IMR-90 (cell line): ENCODE data around the gene VPS4B.

Experiments
- CHD1 ChIP-seq: IDR thresholded peaks from 2 replicates; pipeline ENCODE4 v1.6.1; 2012; ENCODE audit warnings: low read depth, low read length, improper control_type of control experiment
- FOS ChIP-seq: fragments of 150-350 bp; IDR thresholded peaks from 2 replicates; pipeline ENCODE4 v1.6.1; 2016; ENCODE audit warnings: low read depth, low read length
- NFE2L2 ChIP-seq: fragments of 150-350 bp; IDR thresholded peaks from 2 replicates; pipeline ENCODE4 v1.6.1; 2016; ENCODE audit warnings: low read depth, mild to moderate bottlenecking, low read length
- POLR2A ChIP-seq: IDR thresholded peaks from 2 replicates; pipeline ENCODE4 v1.6.1; 2012; ENCODE audit warnings: mild to moderate bottlenecking, low read depth, low read length
- SMC3 ChIP-seq: fragments of 150-350 bp; IDR thresholded peaks from 2 replicates; pipeline ENCODE4 v1.6.1; 2016; ENCODE audit warnings: low read depth, mild to moderate bottlenecking, antibody characterized with exemption, low read length, moderate library complexity
- TF ChIP-seq, protein P1 (sequence below): conservative IDR thresholded peaks from 2 replicates; pipeline ENCODE4 v1.5.1; 2012; ENCODE audit warnings: mild to moderate bottlenecking, low read depth, low read length, improper control_type of control experiment
- TF ChIP-seq, protein P2 (sequence below): fragments of 150-350 bp; IDR thresholded peaks from 2 replicates; pipeline ENCODE4 v1.6.1; 2017; ENCODE audit warnings: mild to moderate bottlenecking, antibody characterized with exemption, low read length, low read depth

DNA sequence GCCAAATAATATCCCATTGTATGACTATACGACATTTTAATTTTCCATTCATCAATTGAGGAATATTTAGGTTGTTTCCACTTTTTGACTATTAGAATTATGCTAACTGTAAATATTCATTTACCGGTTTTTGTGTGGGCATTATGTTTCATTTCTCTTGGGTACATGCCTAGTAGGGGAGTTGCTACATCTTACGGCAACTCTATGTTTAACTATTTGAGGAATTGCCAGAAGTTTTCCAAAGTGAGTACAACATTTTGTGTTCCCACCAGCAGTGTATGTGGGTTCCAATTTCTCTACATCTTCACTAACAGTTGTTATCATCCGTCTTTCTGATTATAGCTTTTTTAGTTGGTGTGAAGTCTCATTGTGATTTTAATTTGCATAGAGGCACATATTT, 53.7 kb downstream of the VPS4B start:
- TF ChIP-seq, protein P1, sequence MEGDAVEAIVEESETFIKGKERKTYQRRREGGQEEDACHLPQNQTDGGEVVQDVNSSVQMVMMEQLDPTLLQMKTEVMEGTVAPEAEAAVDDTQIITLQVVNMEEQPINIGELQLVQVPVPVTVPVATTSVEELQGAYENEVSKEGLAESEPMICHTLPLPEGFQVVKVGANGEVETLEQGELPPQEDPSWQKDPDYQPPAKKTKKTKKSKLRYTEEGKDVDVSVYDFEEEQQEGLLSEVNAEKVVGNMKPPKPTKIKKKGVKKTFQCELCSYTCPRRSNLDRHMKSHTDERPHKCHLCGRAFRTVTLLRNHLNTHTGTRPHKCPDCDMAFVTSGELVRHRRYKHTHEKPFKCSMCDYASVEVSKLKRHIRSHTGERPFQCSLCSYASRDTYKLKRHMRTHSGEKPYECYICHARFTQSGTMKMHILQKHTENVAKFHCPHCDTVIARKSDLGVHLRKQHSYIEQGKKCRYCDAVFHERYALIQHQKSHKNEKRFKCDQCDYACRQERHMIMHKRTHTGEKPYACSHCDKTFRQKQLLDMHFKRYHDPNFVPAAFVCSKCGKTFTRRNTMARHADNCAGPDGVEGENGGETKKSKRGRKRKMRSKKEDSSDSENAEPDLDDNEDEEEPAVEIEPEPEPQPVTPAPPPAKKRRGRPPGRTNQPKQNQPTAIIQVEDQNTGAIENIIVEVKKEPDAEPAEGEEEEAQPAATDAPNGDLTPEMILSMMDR, result no peak
- TF ChIP-seq FOS (no peak), POLR2A (no peak), NFE2L2 (no peak), SMC3 (no peak), CHD1 (no peak)
- TF ChIP-seq, protein P2, sequence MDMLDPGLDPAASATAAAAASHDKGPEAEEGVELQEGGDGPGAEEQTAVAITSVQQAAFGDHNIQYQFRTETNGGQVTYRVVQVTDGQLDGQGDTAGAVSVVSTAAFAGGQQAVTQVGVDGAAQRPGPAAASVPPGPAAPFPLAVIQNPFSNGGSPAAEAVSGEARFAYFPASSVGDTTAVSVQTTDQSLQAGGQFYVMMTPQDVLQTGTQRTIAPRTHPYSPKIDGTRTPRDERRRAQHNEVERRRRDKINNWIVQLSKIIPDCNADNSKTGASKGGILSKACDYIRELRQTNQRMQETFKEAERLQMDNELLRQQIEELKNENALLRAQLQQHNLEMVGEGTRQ, result no peak
